ENCODE results near the gene GATA1. TPM values are rescaled to one million over a fixed set of nuclear protein-coding genes. Genes with fewer than 3 reads are reported as not detected.

Gene GATA1
- total and polyA plus RNA-seq, 2 donors: 0.34 TPM; not detected in 1

GRCh38 chrX:48829016-48829735 lies 42.8 kb downstream of the GATA1 start:
- Histone ChIP-seq H3K4me1 (ENCODE audit: insufficient read depth) (no peaks in the 10 kb centered on the region), H3K27ac (ENCODE audit: low read depth) (no peak overlapping the region), H3K36me3 (ENCODE audit: insufficient read depth) (no peaks in the 10 kb centered on the region), H3K4me3 (ENCODE audit: low read depth, low read length) (no peak overlapping the region)
- no peak for DNase-seq (ENCODE audit: extremely low spot score)
- 92% methylated on average over 24 of the region's 24 CpGs for WGBS

DNA sequence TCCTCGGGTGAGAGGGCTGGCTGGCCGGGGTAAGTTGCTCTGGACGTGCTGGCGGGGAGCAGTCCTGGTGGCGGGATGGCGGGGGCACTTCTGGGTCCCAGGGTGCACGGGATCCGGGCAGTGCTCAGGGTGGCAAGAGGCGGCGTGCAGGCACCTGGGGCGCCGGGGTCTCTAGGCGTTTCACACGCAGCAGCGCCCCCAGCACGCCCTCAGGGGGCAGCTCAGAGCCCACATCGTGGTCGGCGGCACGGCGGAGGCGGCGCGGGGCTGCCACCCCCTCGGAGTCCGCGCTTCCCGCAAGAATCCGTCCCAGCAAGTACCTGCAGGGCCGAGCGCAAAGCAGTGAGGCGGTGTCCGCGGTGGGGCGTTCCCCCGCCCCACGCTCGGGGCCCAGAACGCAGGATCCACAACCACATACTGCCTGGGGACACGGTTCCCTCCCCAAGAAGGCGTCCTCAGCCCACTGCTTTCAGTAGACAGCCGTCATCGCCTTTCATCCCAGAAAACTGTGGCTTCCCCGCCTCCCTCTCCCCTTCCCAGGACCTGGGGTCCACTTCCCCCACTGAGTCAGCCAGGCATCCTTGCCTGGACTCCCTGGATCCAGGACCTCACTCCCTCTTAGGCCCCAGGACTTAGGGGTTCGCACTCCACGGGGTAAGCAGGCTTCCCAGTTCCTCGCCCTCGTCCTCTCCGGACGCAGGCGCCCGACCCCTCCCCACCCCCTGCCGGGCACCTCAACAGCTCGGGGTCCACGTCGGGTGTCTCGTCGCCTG lies 44.9 kb downstream of the GATA1 start:
- WGBS: 9% methylated on average over 56 of the region's 58 CpGs
- no peak for DNase-seq (ENCODE audit: extremely low spot score)
- Histone ChIP-seq H3K4me1 (ENCODE audit: insufficient read depth) (no peaks in the 10 kb centered on the region), H3K36me3 (ENCODE audit: insufficient read depth) (no peaks in the 10 kb centered on the region), H3K4me3 (ENCODE audit: low read depth, low read length) (no peak overlapping the region), H3K27ac (ENCODE audit: low read depth) (no peak overlapping the region)

GRCh38 chrX:48831909-48832291 lies 45.5 kb downstream of the GATA1 start:
- Histone ChIP-seq H3K36me3 (ENCODE audit: insufficient read depth) (no peaks in the 10 kb centered on the region), H3K4me3 (ENCODE audit: low read depth, low read length) (no peak overlapping the region), H3K4me1 (ENCODE audit: insufficient read depth) (no peaks in the 10 kb centered on the region), H3K27ac (ENCODE audit: low read depth) (no peak overlapping the region)
- DNase-seq (ENCODE audit: extremely low spot score): no peak
- WGBS: 2% methylated on average over 53 of the region's 57 CpGs

DNA sequence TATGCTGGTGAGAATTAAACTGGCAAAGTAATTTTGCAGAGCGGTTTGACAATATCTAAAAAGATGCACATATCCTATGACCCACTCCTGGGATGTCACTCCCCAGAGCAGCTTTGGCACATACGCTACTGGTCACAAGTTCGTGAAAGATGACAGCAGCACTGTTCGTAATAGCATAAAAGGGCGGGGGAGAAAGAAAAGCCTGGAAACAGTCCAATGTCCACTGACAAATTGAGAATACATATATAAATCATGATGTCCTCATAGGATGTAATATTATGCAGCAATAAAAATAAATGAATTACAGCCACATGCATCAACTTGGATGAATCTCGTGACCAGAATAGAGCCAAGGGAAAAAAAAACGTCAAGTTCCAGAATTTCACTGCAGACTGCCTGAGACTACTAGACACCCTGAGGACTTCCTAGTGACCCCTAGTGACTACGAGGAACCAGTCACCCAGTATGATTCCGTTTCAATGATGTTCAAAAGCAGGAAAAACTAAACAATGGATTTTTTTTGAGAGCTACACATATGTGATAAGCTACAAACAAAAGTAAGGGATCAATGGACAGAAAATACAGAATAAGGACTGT lies 47.2 kb downstream of the GATA1 start:
- H3K4me1 ChIP-seq (ENCODE audit: insufficient read depth): no peaks in the 10 kb centered on the region
- WGBS: 31% methylated on average over 9 of the region's 9 CpGs
- no peak overlapping the region for H3K27ac ChIP-seq (ENCODE audit: low read depth)
- DNase-seq (ENCODE audit: extremely low spot score): no peak
- no peaks in the 10 kb centered on the region for H3K36me3 ChIP-seq (ENCODE audit: insufficient read depth)
- H3K4me3 ChIP-seq (ENCODE audit: low read depth, low read length): no peak overlapping the region

DNA sequence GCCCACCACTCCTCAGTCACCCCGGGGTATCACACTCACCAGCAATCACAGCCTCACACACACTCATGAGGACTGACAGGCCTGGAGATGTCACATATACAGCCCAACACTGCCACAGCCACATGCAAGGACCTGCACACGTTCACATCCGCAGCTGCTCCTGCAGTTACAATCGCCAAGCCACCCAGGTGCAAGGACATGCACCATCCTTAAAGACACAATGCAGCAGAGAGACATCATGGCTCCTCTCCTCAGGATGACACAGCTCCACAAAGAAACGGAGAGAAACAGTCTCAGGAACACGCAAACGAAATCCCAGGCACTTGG lies 48.0 kb downstream of the GATA1 start:
- WGBS: 12% methylated on average over 7 of the region's 7 CpGs
- Histone ChIP-seq H3K36me3 (ENCODE audit: insufficient read depth) (no peaks in the 10 kb centered on the region), H3K4me1 (ENCODE audit: insufficient read depth) (no peaks in the 10 kb centered on the region), H3K27ac (ENCODE audit: low read depth) (no peak overlapping the region), H3K4me3 (ENCODE audit: low read depth, low read length) (no peak overlapping the region)
- DNase-seq (ENCODE audit: extremely low spot score): no peak

DNA sequence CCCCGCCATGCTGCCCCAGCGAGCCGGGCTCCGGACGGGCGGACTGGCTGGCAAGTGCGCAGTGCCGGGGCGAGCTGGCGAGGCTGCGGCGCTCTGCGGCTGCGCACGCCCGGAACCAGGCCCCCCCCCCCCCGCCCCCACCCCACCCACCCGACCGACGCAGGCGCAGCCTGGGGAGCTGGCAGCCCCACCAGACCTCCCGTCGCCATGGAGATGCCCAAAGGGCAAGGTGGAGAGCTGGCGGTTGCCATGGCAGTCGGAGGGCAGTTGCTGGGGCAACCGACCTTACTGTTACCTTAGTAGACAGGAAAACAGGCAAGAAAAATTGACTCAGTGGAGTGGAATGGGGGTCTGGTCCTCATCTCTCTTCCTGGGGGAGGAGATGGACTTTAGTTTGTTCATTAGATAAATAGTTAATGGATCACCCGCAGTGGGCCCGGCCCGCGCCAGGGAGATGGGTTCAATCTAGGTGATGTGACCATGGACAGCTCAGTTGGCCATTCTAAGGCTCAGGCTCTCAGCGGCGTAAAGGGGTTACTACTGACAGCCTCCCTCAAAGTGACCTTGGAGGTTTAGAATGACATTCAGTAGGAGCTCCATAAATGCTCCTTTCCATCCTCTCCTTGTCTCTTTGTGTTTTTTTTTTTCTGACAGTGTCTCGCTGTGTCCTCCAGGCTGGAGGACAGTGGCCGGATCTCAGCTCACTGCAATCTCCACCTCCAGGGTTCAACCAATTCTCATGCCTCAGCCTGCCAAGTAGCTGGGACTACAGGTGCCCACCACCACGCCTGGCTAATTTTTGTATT lies 49.3 kb downstream of the GATA1 start, which contains the start of gene PCSK1N:
Gene PCSK1N (minus strand): TSS at position 87 of the 806 bp plus-strand sequence. CDS start 78 bp downstream, at position 9.
- DNase-seq (ENCODE audit: extremely low spot score): no peak
- Histone ChIP-seq H3K27ac (ENCODE audit: low read depth) (no peak within 1 kb of the TSS), H3K4me1 (ENCODE audit: insufficient read depth) (no peaks in the 10 kb centered on the region), H3K36me3 (ENCODE audit: insufficient read depth) (no peaks in the 10 kb centered on the region), H3K4me3 (ENCODE audit: low read depth, low read length) (peak within 1 kb of the TSS; percentile 9)
- 37% methylated on average over 15 of the region's 35 CpGs for WGBS

DNA sequence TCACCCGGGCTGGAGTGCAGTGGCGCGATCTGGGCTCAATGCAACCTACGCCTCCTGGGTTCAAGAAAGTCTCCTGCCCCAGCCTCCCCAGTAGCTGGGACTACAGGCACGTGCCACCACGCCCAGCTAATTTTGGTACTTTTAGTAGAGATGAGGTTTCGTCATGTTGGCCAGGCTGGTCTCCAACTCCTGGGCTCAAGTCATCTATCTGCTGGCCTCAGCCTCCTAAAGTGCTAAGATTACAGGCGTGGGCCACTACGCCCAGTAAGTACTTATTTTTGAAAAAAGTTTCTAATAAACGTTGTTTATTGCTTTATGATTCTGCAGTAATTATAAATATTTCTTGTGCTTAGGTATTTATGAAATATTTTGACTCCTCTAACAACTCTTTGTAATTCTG lies 53.3 kb downstream of the GATA1 start:
- no peak for DNase-seq (ENCODE audit: extremely low spot score)
- no peak overlapping the region for H3K27ac ChIP-seq (ENCODE audit: low read depth)
- WGBS: 80% methylated on average over 10 of the region's 10 CpGs
- no peak overlapping the region for H3K4me3 ChIP-seq (ENCODE audit: low read depth, low read length)
- no peaks in the 10 kb centered on the region for H3K36me3 ChIP-seq (ENCODE audit: insufficient read depth)
- H3K4me1 ChIP-seq (ENCODE audit: insufficient read depth): no peaks in the 10 kb centered on the region

Small RNA genes lying within 50 kb of the gene (small RNA-seq; reads per million reads assigned to genes)
- gene RNU6-29P: not detected

Other genes with a start within 250 kb of the GATA1 start
- gene TBC1D25, start 246.9 kb upstream of the GATA1 start, total RNA-seq: 3.7 TPM
- 14.7 TPM for gene TBC1D25, start 246.9 kb upstream of the GATA1 start, polyA plus RNA-seq
- gene RBM3, start 212.1 kb upstream of the GATA1 start, total RNA-seq: 198 TPM
- gene RBM3, start 212.1 kb upstream of the GATA1 start, polyA plus RNA-seq: 205 TPM
- 55.0 TPM for gene WDR13, start 189.1 kb upstream of the GATA1 start, total RNA-seq
- gene WDR13, start 189.1 kb upstream of the GATA1 start, polyA plus RNA-seq: 134 TPM
- gene WAS, start 102.8 kb upstream of the GATA1 start, total RNA-seq: 1.0 TPM
- 6.1 TPM for gene WAS, start 102.8 kb upstream of the GATA1 start, polyA plus RNA-seq
- gene SUV39H1, start 89.9 kb upstream of the GATA1 start, total RNA-seq: 2.8 TPM
- gene SUV39H1, start 89.9 kb upstream of the GATA1 start, polyA plus RNA-seq: 6.0 TPM
- gene GLOD5, start 24.8 kb upstream of the GATA1 start, total RNA-seq: not detected
- gene GLOD5, start 24.8 kb upstream of the GATA1 start, polyA plus RNA-seq: not detected
- 63.8 TPM for gene HDAC6, start 15.5 kb downstream of the GATA1 start, total RNA-seq
- 42.0 TPM for gene HDAC6, start 15.5 kb downstream of the GATA1 start, polyA plus RNA-seq
- not detected for gene ERAS, start 39.9 kb downstream of the GATA1 start, total RNA-seq
- 0.10 TPM for gene ERAS, start 39.9 kb downstream of the GATA1 start, polyA plus RNA-seq
- gene PCSK1N, start 49.0 kb downstream of the GATA1 start, total RNA-seq: 1.1 TPM
- gene PCSK1N, start 49.0 kb downstream of the GATA1 start, polyA plus RNA-seq: 6.9 TPM
- gene TIMM17B, start 111.2 kb downstream of the GATA1 start, total RNA-seq: 15.0 TPM
- gene TIMM17B, start 111.2 kb downstream of the GATA1 start, polyA plus RNA-seq: 54.4 TPM
- 13.9 TPM for gene PQBP1, start 111.3 kb downstream of the GATA1 start, total RNA-seq
- gene PQBP1, start 111.3 kb downstream of the GATA1 start, polyA plus RNA-seq: 102 TPM
- gene SLC35A2, start 125.1 kb downstream of the GATA1 start, total RNA-seq: 10.5 TPM
- 18.9 TPM for gene SLC35A2, start 125.1 kb downstream of the GATA1 start, polyA plus RNA-seq
- gene PIM2, start 132.4 kb downstream of the GATA1 start, total RNA-seq: 4.0 TPM
- gene PIM2, start 132.4 kb downstream of the GATA1 start, polyA plus RNA-seq: 8.4 TPM
- gene OTUD5, start 171.0 kb downstream of the GATA1 start, total RNA-seq: 21.3 TPM
- 48.9 TPM for gene OTUD5, start 171.0 kb downstream of the GATA1 start, polyA plus RNA-seq
- 2.4 TPM for gene KCND1, start 185.3 kb downstream of the GATA1 start, total RNA-seq
- 3.3 TPM for gene KCND1, start 185.3 kb downstream of the GATA1 start, polyA plus RNA-seq
- gene GRIPAP1, start 215.7 kb downstream of the GATA1 start, total RNA-seq: 16.1 TPM
- 27.9 TPM for gene GRIPAP1, start 215.7 kb downstream of the GATA1 start, polyA plus RNA-seq